Fibroblast of pulmonary artery (primary cell): Measurements from ENCODE around the gene SLC2A11.

ENCODE experiments used
- DNase-seq: peaks from one replicate; pipeline ENCODE4 v3.0.0-alpha.2; 2010; ENCODE audit warnings: low read depth
- H3K4me3 ChIP-seq: replicated peaks from 2 replicates; pipeline ENCODE4 v1.5.1; 2011; ENCODE audit warnings: low read depth, mild to moderate bottlenecking, control low read depth, low read length, moderate library complexity
- TF ChIP-seq, protein P1 (sequence below): IDR thresholded peaks from 2 replicates; pipeline ENCODE4 v1.5.1; 2011; ENCODE audit warnings: mild to moderate bottlenecking, control low read depth, low read length, inconsistent platforms; ENCODE audit errors: missing control alignments

The SLC2A11 gene

GRCh38 chr22:23841736-23842445 is 15.8 kb upstream of the SLC2A11 start:
- TF ChIP-seq, protein P1, sequence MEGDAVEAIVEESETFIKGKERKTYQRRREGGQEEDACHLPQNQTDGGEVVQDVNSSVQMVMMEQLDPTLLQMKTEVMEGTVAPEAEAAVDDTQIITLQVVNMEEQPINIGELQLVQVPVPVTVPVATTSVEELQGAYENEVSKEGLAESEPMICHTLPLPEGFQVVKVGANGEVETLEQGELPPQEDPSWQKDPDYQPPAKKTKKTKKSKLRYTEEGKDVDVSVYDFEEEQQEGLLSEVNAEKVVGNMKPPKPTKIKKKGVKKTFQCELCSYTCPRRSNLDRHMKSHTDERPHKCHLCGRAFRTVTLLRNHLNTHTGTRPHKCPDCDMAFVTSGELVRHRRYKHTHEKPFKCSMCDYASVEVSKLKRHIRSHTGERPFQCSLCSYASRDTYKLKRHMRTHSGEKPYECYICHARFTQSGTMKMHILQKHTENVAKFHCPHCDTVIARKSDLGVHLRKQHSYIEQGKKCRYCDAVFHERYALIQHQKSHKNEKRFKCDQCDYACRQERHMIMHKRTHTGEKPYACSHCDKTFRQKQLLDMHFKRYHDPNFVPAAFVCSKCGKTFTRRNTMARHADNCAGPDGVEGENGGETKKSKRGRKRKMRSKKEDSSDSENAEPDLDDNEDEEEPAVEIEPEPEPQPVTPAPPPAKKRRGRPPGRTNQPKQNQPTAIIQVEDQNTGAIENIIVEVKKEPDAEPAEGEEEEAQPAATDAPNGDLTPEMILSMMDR, result no peak
- no peak for DNase-seq
- H3K4me3 ChIP-seq, result no peak overlapping the region

DNA sequence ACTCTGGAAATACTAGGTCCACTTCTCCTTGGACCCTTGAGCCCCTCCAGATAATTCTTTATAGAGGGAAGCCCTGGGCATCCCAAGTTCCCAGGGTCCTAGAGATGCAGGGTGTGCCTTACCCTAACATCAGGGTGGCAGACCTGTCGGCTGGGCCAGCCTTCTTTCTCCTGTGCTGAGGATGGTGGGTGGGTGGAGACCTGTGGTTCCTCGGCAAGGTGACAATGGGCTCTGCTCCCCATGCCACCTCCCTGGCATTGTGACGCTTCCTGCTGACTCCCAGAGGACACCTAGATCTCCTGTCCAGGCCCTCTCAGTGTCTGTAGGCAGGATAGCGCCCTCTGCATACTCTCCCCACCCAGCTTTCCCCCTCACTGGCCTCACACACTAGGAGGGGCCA is 15.1 kb upstream of the SLC2A11 start:
- DNase-seq, result no peak
- TF ChIP-seq, protein P1, result no peak
- H3K4me3 ChIP-seq, result no peak overlapping the region

- DNase-seq, result no peak
- no peak overlapping the region for H3K4me3 ChIP-seq
- TF ChIP-seq, protein P1, result no peak
Measured at GRCh38 chr22:23844739-23845202, 12.9 kb upstream of the SLC2A11 start.

DNA sequence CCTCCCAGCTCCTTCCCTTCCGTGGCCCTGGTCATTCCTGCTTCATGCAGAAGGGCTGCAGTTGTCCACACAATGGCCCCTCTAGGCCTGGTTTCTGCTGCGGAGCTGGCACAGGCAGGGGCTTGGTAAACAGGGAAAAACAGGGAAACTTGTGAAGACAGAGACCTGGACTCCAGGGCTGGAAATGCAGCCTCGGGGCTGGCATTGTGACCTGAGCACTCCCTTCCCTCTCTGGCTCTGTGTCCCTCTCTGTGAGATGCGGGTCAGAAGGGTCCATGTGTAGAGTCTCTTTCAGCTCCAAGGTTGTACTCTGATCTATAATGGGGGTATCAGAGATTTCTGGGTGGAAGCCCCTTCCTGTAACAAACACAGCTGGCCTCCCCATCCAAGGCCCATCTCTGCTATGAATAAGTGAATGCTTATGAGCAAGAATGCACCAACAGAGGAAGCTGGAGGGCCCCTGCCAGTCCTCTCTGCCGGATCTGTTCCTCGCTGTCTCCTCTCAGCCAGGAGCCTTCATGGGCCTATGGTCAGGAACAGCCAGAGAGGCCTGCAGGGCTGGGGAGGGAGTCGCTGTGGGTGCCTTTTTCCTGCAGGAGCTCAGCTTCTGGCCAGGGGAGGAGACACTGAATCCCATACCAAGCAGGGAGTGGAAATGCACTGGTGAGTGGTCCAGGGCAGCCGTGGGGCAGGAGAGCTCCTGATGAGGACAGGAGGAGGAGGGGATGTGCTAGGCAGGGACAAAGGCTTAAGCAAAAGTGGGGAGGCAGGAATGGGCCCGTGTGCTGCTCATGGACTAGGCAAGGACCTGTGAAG is 12.2 kb upstream of the SLC2A11 start:
- TF ChIP-seq, protein P1, result no peak
- DNase-seq, result no peak
- no peak overlapping the region for H3K4me3 ChIP-seq

DNA sequence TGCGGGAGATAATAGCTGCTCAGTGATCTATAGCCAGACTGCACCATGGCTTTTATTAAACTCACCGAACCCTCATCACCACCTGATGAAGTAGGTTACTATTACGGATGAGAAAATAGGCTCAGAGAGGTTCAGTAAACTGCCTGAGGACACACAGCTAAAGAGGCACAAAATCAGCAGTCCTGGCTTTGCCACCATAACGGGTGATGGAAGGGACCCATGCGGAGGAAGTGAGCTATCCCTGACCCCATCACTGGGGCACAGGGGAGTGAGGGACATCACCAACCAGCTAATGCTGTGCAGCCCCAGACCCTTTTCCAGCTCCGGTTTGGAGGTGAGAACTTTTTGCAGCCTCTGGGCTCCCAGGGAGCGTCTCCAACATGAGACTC is 11.6 kb upstream of the SLC2A11 start:
- H3K4me3 ChIP-seq, result no peak overlapping the region
- DNase-seq, result no peak

DNA sequence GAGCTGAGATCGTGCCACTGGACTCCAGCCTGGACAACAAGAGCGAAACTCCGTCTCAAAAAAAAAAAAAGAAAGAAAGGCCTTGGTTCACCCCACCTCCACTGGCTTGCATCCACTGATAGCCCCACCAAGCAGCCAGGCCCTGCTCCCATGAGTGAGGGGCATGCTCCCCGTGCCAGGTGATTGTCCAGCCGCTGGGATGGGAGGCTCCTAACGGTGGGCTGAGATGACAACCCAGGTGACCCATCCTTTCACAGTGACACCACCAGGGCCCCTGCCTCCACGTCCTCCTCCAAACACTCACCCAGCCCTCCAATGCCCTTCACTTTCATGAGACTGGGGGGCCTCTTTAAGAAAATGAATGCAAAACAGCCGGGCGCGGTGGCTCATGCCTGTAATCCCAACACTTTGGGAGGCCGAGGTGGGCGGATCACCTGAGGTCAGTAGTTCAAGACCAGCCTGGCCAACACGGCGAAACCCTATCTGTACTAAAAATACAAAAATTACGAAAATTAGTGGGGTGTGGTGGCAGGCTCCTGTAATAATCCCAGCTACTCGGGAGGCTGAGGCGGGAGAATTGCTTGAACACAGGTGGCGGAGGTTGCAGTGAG is 10.3 kb upstream of the SLC2A11 start:
- H3K4me3 ChIP-seq, result no peak overlapping the region
- no peak for DNase-seq
- TF ChIP-seq, protein P1, result no peak

More for the DNA sequence above, 11.6 kb upstream of the SLC2A11 start:
- TF ChIP-seq, protein P1, result no peak
